GM23248 (cell line): Measurements from ENCODE around the gene ESR2. TPM values are rescaled to one million over a fixed set of nuclear protein-coding genes. Genes with fewer than 3 reads are reported as not detected.

Experiments
- DNase-seq: peaks from one replicate; pipeline ENCODE4 v3.0.0-alpha.2; 2015
- H2AFZ ChIP-seq: fragments of 200-600 bp; sonication (generic); 2 replicates; pipeline ENCODE4 v1.6.1; 2016; ENCODE audit warnings: antibody characterized with exemption
- H3F3A ChIP-seq: fragments of 200-600 bp; sonication (generic); 2 replicates; pipeline ENCODE4 v1.6.1; 2016; ENCODE audit warnings: mild to moderate bottlenecking, antibody characterized with exemption, mixed run types; ENCODE audit not compliant: insufficient read depth
- H3K27ac ChIP-seq: fragments of 200-600 bp; sonication (generic); 2 replicates; pipeline ENCODE4 v1.5.1; 2016; ENCODE audit warnings: mild to moderate bottlenecking
- H3K27me3 ChIP-seq: fragments of 200-600 bp; sonication (generic); replicated peaks from 2 replicates; pipeline ENCODE4 v1.6.1; 2016; ENCODE audit warnings: mild to moderate bottlenecking; ENCODE audit not compliant: insufficient read depth
- H3K36me3 ChIP-seq: fragments of 200-600 bp; sonication (generic); 2 replicates; pipeline ENCODE4 v1.6.1; 2016; ENCODE audit warnings: low read depth, mild to moderate bottlenecking
- H3K4me1 ChIP-seq: fragments of 200-600 bp; sonication (generic); 2 replicates; pipeline ENCODE4 v1.6.1; 2016; ENCODE audit warnings: mild to moderate bottlenecking; ENCODE audit not compliant: insufficient read depth
- H3K4me2 ChIP-seq: fragments of 200-600 bp; sonication (generic); one replicate; pipeline ENCODE4 v1.6.1; 2016; ENCODE audit warnings: mild to moderate bottlenecking; ENCODE audit not compliant: unreplicated experiment
- H3K4me3 ChIP-seq: fragments of 200-600 bp; sonication (generic); 2 replicates; pipeline ENCODE4 v1.5.1; 2016; ENCODE audit warnings: mild to moderate bottlenecking
- H3K79me2 ChIP-seq: fragments of 200-600 bp; sonication (generic); 2 replicates; pipeline ENCODE4 v1.6.1; 2016; ENCODE audit warnings: mild to moderate bottlenecking; ENCODE audit not compliant: insufficient read depth
- H3K9ac ChIP-seq: fragments of 200-600 bp; sonication (generic); 2 replicates; pipeline ENCODE4 v1.6.1; 2016; ENCODE audit warnings: mild to moderate bottlenecking
- H3K9me2 ChIP-seq: fragments of 200-600 bp; sonication (generic); 2 replicates; pipeline ENCODE4 v1.6.1; 2016; ENCODE audit warnings: mixed run types, mild to moderate bottlenecking, moderate library complexity; ENCODE audit not compliant: insufficient read depth
- H3K9me3 ChIP-seq: fragments of 200-600 bp; sonication (generic); one replicate; pipeline ENCODE4 v1.6.1; 2017; ENCODE audit warnings: low read depth
- H4K20me1 ChIP-seq: fragments of 200-600 bp; sonication (generic); 2 replicates; pipeline ENCODE4 v1.6.0; 2016; ENCODE audit not compliant: insufficient read depth
- EZH2 ChIP-seq: fragments of 200-600 bp; sonication (generic); IDR thresholded peaks from 2 replicates; pipeline ENCODE4 v1.6.1; 2018; ENCODE audit warnings: antibody characterized with exemption, mild to moderate bottlenecking; ENCODE audit not compliant: insufficient read depth, poor library complexity, severe bottlenecking
- EZH2phosphoT487 ChIP-seq: fragments of 200-600 bp; sonication (generic); IDR thresholded peaks from 2 replicates; pipeline ENCODE4 v1.6.1; 2018; ENCODE audit warnings: antibody characterized with exemption, moderate library complexity, mild to moderate bottlenecking, low read depth; ENCODE audit not compliant: insufficient read depth
- WGBS, 2 experiments: methylation state at CpG; one replicate each; pipeline ENCODE4 v1.1.6; 2015 to 2017; ENCODE audit warnings: low lambda C conversion rate in 2 of 2, low coverage in 1 of 2; ENCODE audit errors: missing lambda C conversion rate in 2 of 2; 5-methylcytosine and 5-hydroxymethylcytosine counted together
- in situ Hi-C: fragments of 300-500 bp; cut with MboI; formaldehyde crosslinking; loops from 2 replicates; pipeline ENCODE4 v1.15.0; 2020
- polyA plus RNA-seq: library from polyadenylated mRNA; unstranded; fragments of >200 nt; fragmentation: Nextera tagmentation; extraction: Ambion mirVana; gene quantifications from 2 replicates; pipeline ENCODE4 v1.2.1, GENCODE V29; 2016
- total RNA-seq: library from RNA; depleted of rRNA; stranded (reverse); fragments of >200 nt; shearing (Covaris generic); gene quantifications from 2 replicates; pipeline ENCODE4 v1.2.3, GENCODE V29; 2014

ESR2 gene
- total and polyA plus RNA-seq, 2 experiments from 2014 or later, result not detected

GRCh38 chr14:64159588-64159987 is 134.6 kb downstream of the ESR2 start:
- Histone ChIP-seq H3K9me2 (no peaks in the 10 kb centered on the region), H2AFZ (no peak overlapping the region), H3K4me3 (no peak overlapping the region), H3K9me3 (no peaks in the 10 kb centered on the region), H3K27ac (no peak overlapping the region), H3K9ac (no peak overlapping the region), H4K20me1 (no peaks in the 10 kb centered on the region), H3K36me3 (no peaks in the 10 kb centered on the region), H3K4me2 (no peak overlapping the region), H3K4me1 (no peaks in the 10 kb centered on the region), H3F3A (no peaks in the 10 kb centered on the region), H3K27me3 (no peaks in the 10 kb centered on the region), H3K79me2 (no peaks in the 10 kb centered on the region)
- no peak for TF ChIP-seq EZH2phosphoT487
- TF ChIP-seq EZH2, result no peak
- DNase-seq, result no peak
- in situ Hi-C loops, result no loop called here
- WGBS, 2 experiments, result 86 to 89% methylated on average over 3 of the region's 3 CpGs

DNA sequence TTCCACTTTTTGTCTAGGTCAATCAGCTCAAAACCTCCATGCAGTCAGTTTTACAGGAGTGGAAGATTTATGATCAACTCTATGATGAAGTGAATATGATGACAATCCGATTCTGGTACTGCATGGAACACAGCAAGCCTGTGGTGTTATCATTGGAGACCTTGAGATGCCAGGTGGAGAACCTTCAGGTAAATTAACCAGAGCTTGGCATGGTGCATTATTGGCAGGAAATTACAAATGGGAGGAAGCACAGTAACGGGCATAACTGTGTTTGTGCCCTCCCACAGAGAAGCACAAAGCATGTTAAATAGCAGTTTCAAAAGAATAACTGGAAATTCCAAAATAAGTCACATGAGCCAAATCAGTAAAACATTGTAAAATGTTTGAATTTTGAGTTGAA is 135.6 kb downstream of the ESR2 start:
- no peak overlapping the region for H3K9ac ChIP-seq
- no peak overlapping the region for H3K4me3 ChIP-seq
- H3K4me2 ChIP-seq, result no peak overlapping the region
- no peaks in the 10 kb centered on the region for H3K36me3 ChIP-seq
- no peaks in the 10 kb centered on the region for H4K20me1 ChIP-seq
- H2AFZ ChIP-seq, result no peak overlapping the region
- no peaks in the 10 kb centered on the region for H3K9me3 ChIP-seq
- 90% methylated on average over 2 of the region's 2 CpGs for WGBS, 2 experiments
- H3K4me1 ChIP-seq, result no peaks in the 10 kb centered on the region
- DNase-seq, result no peak
- no peaks in the 10 kb centered on the region for H3F3A ChIP-seq
- H3K27ac ChIP-seq, result no peak overlapping the region
- H3K9me2 ChIP-seq, result no peaks in the 10 kb centered on the region
- H3K27me3 ChIP-seq, result no peaks in the 10 kb centered on the region
- TF ChIP-seq EZH2 (no peak), EZH2phosphoT487 (no peak)
- in situ Hi-C loops, result no loop called here
- H3K79me2 ChIP-seq, result no peaks in the 10 kb centered on the region

- Histone ChIP-seq H3K4me1 (no peaks in the 10 kb centered on the region), H2AFZ (no peak overlapping the region), H3K4me2 (no peak overlapping the region), H3K9ac (no peak overlapping the region), H3K9me2 (no peaks in the 10 kb centered on the region), H3K9me3 (no peaks in the 10 kb centered on the region), H3K36me3 (no peaks in the 10 kb centered on the region), H3F3A (no peaks in the 10 kb centered on the region), H3K27ac (no peak overlapping the region), H3K79me2 (no peaks in the 10 kb centered on the region), H4K20me1 (no peaks in the 10 kb centered on the region), H3K4me3 (no peak overlapping the region), H3K27me3 (no peaks in the 10 kb centered on the region)
- DNase-seq, result no peak
- in situ Hi-C loops, result no loop called here
- TF ChIP-seq EZH2 (no peak), EZH2phosphoT487 (no peak)
- 90% methylated on average over 8 of the region's 8 CpGs for WGBS, 2 experiments
These were observed 144.2 kb downstream of the ESR2 start for GRCh38 chr14:64149921-64150320.

DNA sequence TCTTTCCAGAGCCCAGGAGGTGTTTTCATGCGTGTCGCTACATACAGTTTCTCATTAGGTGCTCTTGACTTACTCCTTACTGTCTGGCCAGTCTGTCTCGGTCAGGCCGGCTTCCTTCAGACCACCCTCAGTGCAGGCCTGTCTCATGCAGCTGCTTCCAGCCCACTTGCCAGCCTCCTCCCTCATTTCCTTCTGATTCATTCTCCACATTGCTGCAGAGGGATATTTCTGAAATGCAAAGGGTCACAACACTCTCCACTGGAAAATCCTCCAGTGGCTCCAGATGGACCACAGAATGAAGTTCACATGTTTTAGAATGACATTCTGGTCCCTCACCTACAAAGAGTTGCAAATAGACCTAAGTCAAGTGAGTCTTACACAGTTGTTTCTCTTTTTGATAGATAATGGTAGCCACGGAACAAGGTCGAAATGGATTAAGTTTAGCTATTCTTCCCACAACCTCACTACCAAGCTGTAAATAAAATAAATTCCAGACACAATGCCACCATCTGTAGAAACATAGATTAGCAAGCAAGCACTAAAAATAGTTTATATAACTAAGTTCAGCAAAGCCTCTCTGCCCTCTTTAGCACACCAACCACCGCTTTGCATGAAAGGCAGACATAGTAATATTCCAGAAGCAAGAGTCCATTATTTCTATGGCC is 146.9 kb downstream of the ESR2 start:
- DNase-seq, result no peak
- Histone ChIP-seq H3K79me2 (no peaks in the 10 kb centered on the region), H3K36me3 (no peaks in the 10 kb centered on the region), H3K27ac (no peak overlapping the region), H2AFZ (no peak overlapping the region), H3F3A (no peaks in the 10 kb centered on the region), H3K4me1 (no peaks in the 10 kb centered on the region), H3K4me2 (no peak overlapping the region), H3K4me3 (no peak overlapping the region), H4K20me1 (no peaks in the 10 kb centered on the region), H3K9ac (no peak overlapping the region), H3K27me3 (no peaks in the 10 kb centered on the region), H3K9me2 (no peaks in the 10 kb centered on the region), H3K9me3 (no peaks in the 10 kb centered on the region)
- in situ Hi-C loops, result no loop called here
- TF ChIP-seq EZH2, result no peak
- TF ChIP-seq EZH2phosphoT487, result no peak
- WGBS, 2 experiments, result 96 to 97% methylated on average over 7 of the region's 7 CpGs
